Activated T-cell treated with anti-CD3 and anti-CD28 coated beads for 4 hours (primary cell): ENCODE measurements around the gene AMFR.
"Not testable (repeated sequence)": the region's sequence is repeated elsewhere in the genome, so short reads cannot be mapped to it uniquely, and the experiment has no call there.

Experiments
- DNase-seq: peaks from one replicate; pipeline ENCODE4 v3.0.0-alpha.2; 2020

The AMFR gene

GRCh38 chr16:56387396-56387795 is 37.9 kb downstream of the AMFR start:
- DNase-seq: no peak

- DNase-seq: no peak
These were observed 41.1 kb downstream of the AMFR start for GRCh38 chr16:56384074-56384721.

- no peak for DNase-seq
These were observed 42.4 kb downstream of the AMFR start for GRCh38 chr16:56382901-56383355.

GRCh38 chr16:56382459-56382858 is 42.9 kb downstream of the AMFR start:
- no peak for DNase-seq

GRCh38 chr16:56380778-56381485 is 44.4 kb downstream of the AMFR start:
- not testable (repeated sequence) for DNase-seq

- not testable (repeated sequence) for DNase-seq
These were observed 46.3 kb downstream of the AMFR start for GRCh38 chr16:56379044-56379443.

- not testable (repeated sequence) for DNase-seq
These were observed 49.6 kb downstream of the AMFR start for GRCh38 chr16:56375792-56376191.

GRCh38 chr16:56373003-56373402 is 52.3 kb downstream of the AMFR start:
- DNase-seq: no peak

GRCh38 chr16:56372013-56372634 is 53.2 kb downstream of the AMFR start:
- DNase-seq: no peak

GRCh38 chr16:56371660-56371937 is 53.7 kb downstream of the AMFR start:
- DNase-seq: no peak

GRCh38 chr16:56370875-56371659 is 54.3 kb downstream of the AMFR start:
- DNase-seq: no peak

GRCh38 chr16:56370185-56370874 is 55.0 kb downstream of the AMFR start:
- no peak for DNase-seq

GRCh38 chr16:56369202-56369601 is 56.1 kb downstream of the AMFR start:
- DNase-seq: no peak

- DNase-seq: no peak
These were observed 56.8 kb downstream of the AMFR start for GRCh38 chr16:56368545-56368944.

- DNase-seq: no peak
These were observed 57.6 kb downstream of the AMFR start for GRCh38 chr16:56367764-56368163.

- no peak for DNase-seq
These were observed 58.4 kb downstream of the AMFR start for GRCh38 chr16:56366945-56367344.

GRCh38 chr16:56365552-56365951 is 59.8 kb downstream of the AMFR start:
- DNase-seq: no peak

- no peak for DNase-seq
These were observed 60.5 kb downstream of the AMFR start for GRCh38 chr16:56364865-56365264.

- DNase-seq: no peak
These were observed 61.4 kb downstream of the AMFR start for GRCh38 chr16:56363781-56364565.

GRCh38 chr16:56363181-56363716 is 62.1 kb downstream of the AMFR start:
- DNase-seq: no peak

- no peak for DNase-seq
These were observed 62.6 kb downstream of the AMFR start for GRCh38 chr16:56362706-56363105.
